SK-N-MC (cell line): ENCODE data around the gene BUB1B.

ENCODE experiments used
- EZH2 ChIP-seq: fragments of 200-600 bp; sonication (generic); IDR thresholded peaks from one replicate; pipeline ENCODE4 v1.6.1; 2017; ENCODE audit warnings: antibody characterized with exemption
- POLR2AphosphoS5 ChIP-seq: IDR thresholded peaks from 2 replicates; pipeline ENCODE4 v1.6.1; 2012; ENCODE audit warnings: mild to moderate bottlenecking, low read depth, low read length, borderline replicate concordance

DNA sequence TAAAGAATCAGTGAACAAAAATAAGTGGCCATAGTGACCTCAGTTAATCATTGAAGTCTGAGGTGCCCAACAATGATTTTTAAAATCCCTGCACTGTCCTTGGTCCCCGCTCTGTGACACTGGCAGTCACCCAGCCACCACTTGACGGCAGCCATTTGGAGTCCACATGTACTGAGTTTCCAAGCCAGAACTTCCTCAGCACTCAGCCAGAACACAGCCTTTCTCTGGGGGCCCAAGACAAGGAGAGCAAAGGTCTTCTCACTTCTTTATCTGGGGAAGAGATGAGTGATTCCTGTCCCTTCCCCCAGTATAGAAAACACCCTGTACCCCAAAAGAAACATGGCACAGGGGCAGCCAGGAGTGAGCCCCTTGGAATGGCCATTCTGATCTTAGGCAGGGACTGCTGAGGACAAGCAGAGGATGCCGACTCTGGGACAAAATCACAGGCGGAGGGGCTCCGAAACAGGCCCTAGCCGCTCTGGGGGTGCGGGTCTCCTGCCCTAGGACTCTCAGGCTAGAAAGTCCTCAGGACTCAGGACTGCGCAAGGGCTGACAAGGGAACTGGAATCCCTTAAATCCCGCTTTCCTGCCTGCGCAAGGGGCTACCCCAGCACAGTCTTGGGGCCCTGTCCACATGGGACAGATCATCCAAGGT is 90.7 kb downstream of the BUB1B start:
- TF ChIP-seq EZH2 = no peak
- TF ChIP-seq POLR2AphosphoS5 = no peak
